ENCODE measurements around the gene ZNF296. TPM values are rescaled to one million over a fixed set of nuclear protein-coding genes. Genes with fewer than 3 reads are reported as not detected.

ZNF296 gene
- total and polyA plus RNA-seq, 2 donors (not counting 3 experiments of a cell fraction or from before 2014, with no cell fraction given) = 0.35 to 1.8 TPM

GRCh38 chr19:45090034-45090433 lies 13.8 kb upstream of the ZNF296 start:
- no peaks in the 10 kb centered on the region for H3K9me3 ChIP-seq (replicated peaks; ENCODE audit: control insufficient read depth, insufficient read depth, low read length)
- H3K9me1 ChIP-seq (replicated peaks; ENCODE audit: control insufficient read depth, extremely low read depth, insufficient read depth, low read length) = no peaks in the 10 kb centered on the region
- H3K27ac ChIP-seq (ENCODE audit: insufficient read depth, low read depth, low read length) = no peak overlapping the region
- TF ChIP-seq, protein P1, sequence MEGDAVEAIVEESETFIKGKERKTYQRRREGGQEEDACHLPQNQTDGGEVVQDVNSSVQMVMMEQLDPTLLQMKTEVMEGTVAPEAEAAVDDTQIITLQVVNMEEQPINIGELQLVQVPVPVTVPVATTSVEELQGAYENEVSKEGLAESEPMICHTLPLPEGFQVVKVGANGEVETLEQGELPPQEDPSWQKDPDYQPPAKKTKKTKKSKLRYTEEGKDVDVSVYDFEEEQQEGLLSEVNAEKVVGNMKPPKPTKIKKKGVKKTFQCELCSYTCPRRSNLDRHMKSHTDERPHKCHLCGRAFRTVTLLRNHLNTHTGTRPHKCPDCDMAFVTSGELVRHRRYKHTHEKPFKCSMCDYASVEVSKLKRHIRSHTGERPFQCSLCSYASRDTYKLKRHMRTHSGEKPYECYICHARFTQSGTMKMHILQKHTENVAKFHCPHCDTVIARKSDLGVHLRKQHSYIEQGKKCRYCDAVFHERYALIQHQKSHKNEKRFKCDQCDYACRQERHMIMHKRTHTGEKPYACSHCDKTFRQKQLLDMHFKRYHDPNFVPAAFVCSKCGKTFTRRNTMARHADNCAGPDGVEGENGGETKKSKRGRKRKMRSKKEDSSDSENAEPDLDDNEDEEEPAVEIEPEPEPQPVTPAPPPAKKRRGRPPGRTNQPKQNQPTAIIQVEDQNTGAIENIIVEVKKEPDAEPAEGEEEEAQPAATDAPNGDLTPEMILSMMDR (IDR thresholded peaks at IDR 0.05; ENCODE audit: extremely low read depth in 1 of 2, insufficient read depth in 1 of 2, low read depth in 1 of 2, low read length in 2 of 2) = no peak
- TF ChIP-seq MYC (IDR thresholded peaks at IDR 0.05; ENCODE audit: low read depth, low read length) (no peak), JUN (IDR thresholded peaks at IDR 0.05; ENCODE audit: borderline replicate concordance, insufficient read depth, insufficient read length, low read depth) (no peak), POLR2A (IDR thresholded peaks at IDR 0.05; ENCODE audit: low read depth, low read length) (no peak), EZH2 (IDR thresholded peaks at IDR 0.05; ENCODE audit: borderline replicate concordance, low read depth, low read length, severe bottlenecking) (no peak)
- FAIRE-seq = no peak
- H3K4me3 ChIP-seq (replicated peaks in 1 of 3; ENCODE audit: insufficient read depth in 1 of 3, low read depth in 1 of 3, low read length in 3 of 3) = no peak overlapping the region
- H3K27me3 ChIP-seq (ENCODE audit: control insufficient read depth in 2 of 2, insufficient read depth in 2 of 2, low read length in 2 of 2) = no peaks in the 10 kb centered on the region
- H3K4me1 ChIP-seq (ENCODE audit: control insufficient read depth, extremely low read depth, insufficient read depth, low read length) = peaks cover 13% of the 10 kb centered on the region
- dilution Hi-C loops (cut with MboI; ENCODE audit: extremely low pct_ligation_motif_present, low sequenced_read_pairs) (no loop called here), intact Hi-C loops (cut with micrococcal nuclease) (loop anchor here (5.0 kb wide), 2 partner anchors 37 to 157 kb away; partner anchors contain the start of gene EXOC3L2)
- BruUV-seq (replicated peaks) = no TSS peak
- H3K4me2 ChIP-seq (ENCODE audit: insufficient read depth, low read length) = no peak overlapping the region
- POLR2A ChIA-PET = interaction anchor here (0.7 kb wide), 1 partner anchor 47 kb away, joined by 4 read pairs; no protein-coding TSS in a partner anchor
- H3K9ac ChIP-seq (replicated peaks; ENCODE audit: extremely low read depth, insufficient read depth, low read length) = no peak overlapping the region
- CTCF ChIA-PET = interaction anchor here (2.1 to 3.8 kb wide), 2 partner anchors 11 to 30 kb away, joined by 8 to 16 read pairs; partner anchors contain the start of gene GEMIN7
- DNase-seq (ENCODE audit: low read depth, low spot score) = no peak
- peaks cover 0 to 6% of the 10 kb centered on the region in 2 experiments for H3K36me3 ChIP-seq (ENCODE audit: control insufficient read depth in 2 of 2, extremely low read depth in 1 of 2, insufficient read depth in 2 of 2, low read length in 2 of 2)
- peaks cover 24% of the 10 kb centered on the region for H3K79me2 ChIP-seq (ENCODE audit: control insufficient read depth, insufficient read depth, low read length)
- no peaks in the 10 kb centered on the region for H4K20me1 ChIP-seq (replicated peaks; ENCODE audit: control insufficient read depth, extremely low read depth, insufficient read depth, low read length)
- H2AFZ ChIP-seq (ENCODE audit: low read depth, low read length) = no peak overlapping the region

GRCh38 chr19:45087531-45087930 lies 11.3 kb upstream of the ZNF296 start:
- no peak overlapping the region for H3K4me2 ChIP-seq (ENCODE audit: insufficient read depth, low read length)
- ChIA-PET CTCF (no interaction called here), POLR2A (no interaction called here)
- dilution Hi-C loops (cut with MboI; ENCODE audit: extremely low pct_ligation_motif_present, low sequenced_read_pairs) = no loop called here
- peaks cover 15% of the 10 kb centered on the region for H3K79me2 ChIP-seq (ENCODE audit: control insufficient read depth, insufficient read depth, low read length)
- H3K27me3 ChIP-seq (ENCODE audit: control insufficient read depth in 2 of 2, insufficient read depth in 2 of 2, low read length in 2 of 2) = no peaks in the 10 kb centered on the region
- BruUV-seq (replicated peaks) = no TSS peak
- no peak overlapping the region for H3K9ac ChIP-seq (replicated peaks; ENCODE audit: extremely low read depth, insufficient read depth, low read length)
- TF ChIP-seq POLR2AphosphoS5 (IDR thresholded peaks at IDR 0.05; ENCODE audit: insufficient read depth, low read depth, low read length) = no peak
- TF ChIP-seq, protein P1 (IDR thresholded peaks at IDR 0.05; ENCODE audit: extremely low read depth in 1 of 2, insufficient read depth in 1 of 2, low read depth in 1 of 2, low read length in 2 of 2) = no peak
- TF ChIP-seq MAX (IDR thresholded peaks at IDR 0.05; ENCODE audit: insufficient read depth, insufficient read length) = no peak
- TF ChIP-seq EZH2 (IDR thresholded peaks at IDR 0.05; ENCODE audit: borderline replicate concordance, low read depth, low read length, severe bottlenecking) = no peak
- no peak for TF ChIP-seq FOS (IDR thresholded peaks at IDR 0.05; ENCODE audit: borderline replicate concordance, insufficient read depth, low read length)
- no peak for TF ChIP-seq MYC (IDR thresholded peaks at IDR 0.05; ENCODE audit: low read depth, low read length)
- no peak for TF ChIP-seq JUN (IDR thresholded peaks at IDR 0.05; ENCODE audit: borderline replicate concordance, insufficient read depth, insufficient read length, low read depth)
- no peak for TF ChIP-seq POLR2A (IDR thresholded peaks at IDR 0.05; ENCODE audit: low read depth, low read length)
- TF ChIP-seq GATA2 (IDR thresholded peaks at IDR 0.05; ENCODE audit: insufficient read depth, insufficient read length, low read depth, low read length) = no peak
- no peaks in the 10 kb centered on the region for H4K20me1 ChIP-seq (replicated peaks; ENCODE audit: control insufficient read depth, extremely low read depth, insufficient read depth, low read length)
- no peaks in the 10 kb centered on the region for H3K9me1 ChIP-seq (replicated peaks; ENCODE audit: control insufficient read depth, extremely low read depth, insufficient read depth, low read length)
- no peaks in the 10 kb centered on the region for H3K9me3 ChIP-seq (replicated peaks; ENCODE audit: control insufficient read depth, insufficient read depth, low read length)
- DNase-seq (ENCODE audit: low read depth, low spot score) = no peak
- intact Hi-C loops (cut with micrococcal nuclease) = no loop called here
- no peak overlapping the region for H3K27ac ChIP-seq (ENCODE audit: insufficient read depth, low read depth, low read length)
- no peak for FAIRE-seq
- H3K4me3 ChIP-seq (replicated peaks in 1 of 3; ENCODE audit: insufficient read depth in 1 of 3, low read depth in 1 of 3, low read length in 3 of 3) = no peak overlapping the region
- H3K36me3 ChIP-seq (ENCODE audit: control insufficient read depth in 2 of 2, extremely low read depth in 1 of 2, insufficient read depth in 2 of 2, low read length in 2 of 2) = peaks cover 0 to 6% of the 10 kb centered on the region in 2 experiments
- no peak overlapping the region for H2AFZ ChIP-seq (ENCODE audit: low read depth, low read length)
- peaks cover 8% of the 10 kb centered on the region for H3K4me1 ChIP-seq (ENCODE audit: control insufficient read depth, extremely low read depth, insufficient read depth, low read length)
